ENCODE results near the gene EXOC6.

Gene EXOC6

DNA sequence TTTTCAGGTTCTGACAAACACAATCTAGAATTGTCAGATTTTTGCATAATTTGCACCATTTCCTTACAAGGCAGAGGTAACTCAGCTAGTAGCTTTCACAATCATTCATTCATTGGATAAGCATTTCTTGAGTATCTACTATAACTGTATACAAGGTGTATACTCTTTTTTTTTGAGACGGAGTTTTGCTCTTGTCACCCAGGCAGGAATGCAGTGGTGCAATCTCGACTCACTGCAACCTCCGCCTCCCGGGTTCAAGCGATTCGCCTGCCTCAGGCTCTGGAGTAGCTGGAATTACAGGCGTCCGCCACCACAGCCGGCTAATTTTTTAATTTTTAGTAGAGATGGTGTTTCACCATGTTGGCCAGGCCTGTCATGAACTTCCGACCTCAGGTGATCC lies 16.2 kb upstream of the EXOC6 start:
- Histone ChIP-seq H3K27me3 (replicated peaks; ENCODE audit: control insufficient read depth, insufficient read depth, low read length, poor library complexity, severe bottlenecking) (no peaks in the 10 kb centered on the region), H3K27ac (ENCODE audit: insufficient read depth, low read length, poor library complexity, severe bottlenecking) (no peak overlapping the region), H3K36me3 (ENCODE audit: control insufficient read depth, insufficient read depth, low read length) (no peaks in the 10 kb centered on the region), H3K4me3 (ENCODE audit: insufficient read depth, low read depth, low read length, poor library complexity, severe bottlenecking) (no peak overlapping the region), H3K4me1 (ENCODE audit: control insufficient read depth, insufficient read depth, low read length, poor library complexity, severe bottlenecking) (no peaks in the 10 kb centered on the region), H3K9me3 (ENCODE audit: control insufficient read depth, low read length) (no peaks in the 10 kb centered on the region)
- no peak for DNase-seq

DNA sequence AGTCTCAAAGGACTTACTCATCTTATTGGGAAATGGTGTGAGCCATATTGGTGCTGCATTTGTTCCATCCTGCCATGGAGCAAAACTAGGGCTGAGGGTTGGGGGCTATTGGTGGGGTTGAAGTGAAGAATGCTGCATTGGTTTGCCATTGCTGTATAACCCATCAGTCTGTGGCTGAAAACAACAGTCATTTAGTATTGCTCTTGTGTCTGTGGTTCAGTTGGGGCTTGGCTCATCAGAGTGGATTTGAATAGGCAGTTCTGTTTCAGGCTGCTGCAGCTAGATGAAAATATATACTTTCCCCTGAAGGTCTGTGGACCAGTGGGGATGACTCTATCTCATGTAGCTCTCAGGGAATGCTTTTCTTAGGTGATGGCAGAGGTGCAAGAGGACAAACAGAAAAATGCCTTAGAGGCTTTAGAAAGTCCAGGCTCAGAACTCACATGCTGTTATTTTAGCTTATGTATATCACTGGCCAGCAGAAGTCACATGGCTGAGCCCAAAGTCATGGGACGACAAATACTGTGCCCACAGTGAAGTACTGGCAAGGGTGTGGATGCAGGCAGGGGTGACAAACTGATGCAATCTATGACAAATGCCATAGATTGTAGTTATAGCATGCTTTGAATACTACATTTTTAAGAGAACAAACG lies 15.2 kb upstream of the EXOC6 start:
- Histone ChIP-seq H3K4me1 (ENCODE audit: control insufficient read depth, insufficient read depth, low read length, poor library complexity, severe bottlenecking) (no peaks in the 10 kb centered on the region), H3K27me3 (replicated peaks; ENCODE audit: control insufficient read depth, insufficient read depth, low read length, poor library complexity, severe bottlenecking) (no peaks in the 10 kb centered on the region), H3K36me3 (ENCODE audit: control insufficient read depth, insufficient read depth, low read length) (no peaks in the 10 kb centered on the region), H3K4me3 (ENCODE audit: insufficient read depth, low read depth, low read length, poor library complexity, severe bottlenecking) (no peak overlapping the region), H3K27ac (ENCODE audit: insufficient read depth, low read length, poor library complexity, severe bottlenecking) (no peak overlapping the region), H3K9me3 (ENCODE audit: control insufficient read depth, low read length) (no peaks in the 10 kb centered on the region)
- DNase-seq = no peak

DNA sequence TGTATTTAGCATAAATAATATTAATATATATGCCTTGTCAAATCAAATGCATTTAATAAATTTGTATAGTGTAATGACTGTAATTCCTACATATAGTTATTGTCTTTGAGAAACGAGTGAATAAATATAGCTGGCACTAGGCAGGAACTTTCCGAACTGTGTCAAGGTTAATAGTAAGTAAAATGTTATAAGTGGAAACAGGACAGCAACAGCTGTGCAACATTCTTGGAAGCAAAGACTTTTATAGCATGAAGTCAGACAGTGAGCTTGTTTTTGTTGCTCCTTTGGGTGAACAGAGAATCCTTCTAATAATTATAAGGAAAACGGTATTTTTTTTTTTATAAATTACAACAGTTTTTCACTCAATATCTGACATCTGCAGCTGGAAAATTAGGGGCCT lies 14.0 kb upstream of the EXOC6 start:
- H3K27ac ChIP-seq (ENCODE audit: insufficient read depth, low read length, poor library complexity, severe bottlenecking) = no peak overlapping the region
- H3K27me3 ChIP-seq (replicated peaks; ENCODE audit: control insufficient read depth, insufficient read depth, low read length, poor library complexity, severe bottlenecking) = no peaks in the 10 kb centered on the region
- no peak for DNase-seq
- H3K36me3 ChIP-seq (ENCODE audit: control insufficient read depth, insufficient read depth, low read length) = no peaks in the 10 kb centered on the region
- no peak overlapping the region for H3K4me3 ChIP-seq (ENCODE audit: insufficient read depth, low read depth, low read length, poor library complexity, severe bottlenecking)
- H3K4me1 ChIP-seq (ENCODE audit: control insufficient read depth, insufficient read depth, low read length, poor library complexity, severe bottlenecking) = no peaks in the 10 kb centered on the region
- H3K9me3 ChIP-seq (ENCODE audit: control insufficient read depth, low read length) = no peaks in the 10 kb centered on the region

DNA sequence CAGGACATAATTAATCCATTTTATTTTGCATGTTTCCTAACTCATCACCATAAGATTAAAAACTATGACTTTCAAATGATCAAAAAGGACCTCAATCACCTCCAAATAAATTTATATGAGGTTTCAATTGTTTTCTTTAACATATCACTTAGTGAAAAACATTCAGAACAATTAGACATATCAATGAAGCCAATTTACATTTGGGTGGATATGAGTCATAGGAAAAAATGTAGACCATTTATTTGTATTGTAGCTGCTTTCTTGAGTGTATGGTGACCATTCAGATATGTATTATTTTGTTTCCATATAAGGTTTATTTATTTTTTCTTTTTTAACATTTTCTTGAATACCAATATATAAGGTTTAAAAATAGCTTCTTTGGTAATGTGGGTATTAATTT lies 13.3 kb upstream of the EXOC6 start:
- DNase-seq = no peak
- Histone ChIP-seq H3K9me3 (ENCODE audit: control insufficient read depth, low read length) (no peaks in the 10 kb centered on the region), H3K4me3 (ENCODE audit: insufficient read depth, low read depth, low read length, poor library complexity, severe bottlenecking) (no peak overlapping the region), H3K27ac (ENCODE audit: insufficient read depth, low read length, poor library complexity, severe bottlenecking) (no peak overlapping the region), H3K36me3 (ENCODE audit: control insufficient read depth, insufficient read depth, low read length) (no peaks in the 10 kb centered on the region), H3K27me3 (replicated peaks; ENCODE audit: control insufficient read depth, insufficient read depth, low read length, poor library complexity, severe bottlenecking) (no peaks in the 10 kb centered on the region), H3K4me1 (ENCODE audit: control insufficient read depth, insufficient read depth, low read length, poor library complexity, severe bottlenecking) (no peaks in the 10 kb centered on the region)

DNA sequence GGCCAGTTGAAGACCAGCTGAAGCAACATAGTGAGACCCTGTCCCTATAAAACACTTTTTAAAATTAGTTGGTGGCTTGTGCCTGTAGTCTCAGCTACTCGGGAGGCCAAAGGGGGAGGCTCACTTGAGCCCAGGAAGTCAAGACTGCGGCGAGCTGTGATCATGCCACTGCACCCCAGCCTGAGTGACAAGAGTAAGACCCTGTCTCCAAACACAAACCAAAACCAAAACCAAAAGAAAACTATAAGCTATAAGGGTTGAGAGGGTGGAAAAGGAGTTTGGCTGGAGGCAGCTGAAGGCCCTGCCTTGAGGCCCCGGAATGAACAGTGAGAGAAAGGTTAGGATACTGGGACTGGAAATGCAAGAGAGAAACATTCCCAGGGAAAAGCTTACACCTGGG lies 10.9 kb upstream of the EXOC6 start:
- H3K27ac ChIP-seq (ENCODE audit: insufficient read depth, low read length, poor library complexity, severe bottlenecking) = no peak overlapping the region
- H3K4me1 ChIP-seq (ENCODE audit: control insufficient read depth, insufficient read depth, low read length, poor library complexity, severe bottlenecking) = no peaks in the 10 kb centered on the region
- no peak for DNase-seq
- H3K27me3 ChIP-seq (replicated peaks; ENCODE audit: control insufficient read depth, insufficient read depth, low read length, poor library complexity, severe bottlenecking) = no peaks in the 10 kb centered on the region
- no peak overlapping the region for H3K4me3 ChIP-seq (ENCODE audit: insufficient read depth, low read depth, low read length, poor library complexity, severe bottlenecking)
- no peaks in the 10 kb centered on the region for H3K36me3 ChIP-seq (ENCODE audit: control insufficient read depth, insufficient read depth, low read length)
- H3K9me3 ChIP-seq (ENCODE audit: control insufficient read depth, low read length) = no peaks in the 10 kb centered on the region

DNA sequence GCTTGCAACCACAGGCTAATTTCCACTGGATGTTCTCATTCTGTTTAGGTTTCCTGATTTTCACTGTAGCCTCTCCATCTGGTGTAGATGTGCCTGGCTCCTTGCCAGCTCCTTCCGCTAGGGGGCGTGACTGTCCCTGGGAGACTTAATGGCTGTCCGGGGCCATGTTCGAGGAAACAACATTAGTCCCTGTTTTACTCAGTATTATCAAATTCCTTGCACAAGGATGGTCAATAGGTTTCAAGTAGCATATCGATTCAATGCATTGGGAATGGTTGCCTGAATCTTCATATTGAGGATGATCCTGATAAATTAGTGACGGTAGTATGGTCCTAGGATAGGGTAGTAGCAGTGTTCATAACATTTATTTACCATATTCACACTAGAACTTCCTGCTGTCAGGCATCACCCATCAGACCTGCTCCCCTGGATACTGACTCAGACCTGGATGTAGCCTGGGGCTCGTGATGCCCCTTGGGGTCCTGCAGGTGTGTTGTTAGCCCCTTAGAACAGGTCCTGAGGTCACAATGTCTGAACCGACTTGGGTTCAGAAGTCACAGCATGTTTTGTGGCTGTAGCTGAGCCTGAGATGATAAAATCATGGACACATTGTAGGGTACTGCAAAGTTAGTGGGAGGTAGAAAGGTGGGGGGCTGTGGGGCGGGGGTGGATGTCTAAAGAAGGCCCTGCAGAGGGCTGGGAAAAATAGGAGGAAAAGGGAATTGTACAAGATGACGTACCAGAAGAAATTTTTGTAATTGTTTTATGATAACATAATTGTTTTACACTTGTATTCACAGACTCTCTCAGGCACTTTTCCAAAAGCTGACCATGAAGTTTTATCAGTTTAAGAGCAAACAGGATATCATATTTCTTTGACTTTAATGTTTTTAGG lies 8.9 kb upstream of the EXOC6 start:
- H3K36me3 ChIP-seq (ENCODE audit: control insufficient read depth, insufficient read depth, low read length) = no peaks in the 10 kb centered on the region
- no peak overlapping the region for H3K27ac ChIP-seq (ENCODE audit: insufficient read depth, low read length, poor library complexity, severe bottlenecking)
- DNase-seq = peak in 1 of 3 donors; percentile 21

DNA sequence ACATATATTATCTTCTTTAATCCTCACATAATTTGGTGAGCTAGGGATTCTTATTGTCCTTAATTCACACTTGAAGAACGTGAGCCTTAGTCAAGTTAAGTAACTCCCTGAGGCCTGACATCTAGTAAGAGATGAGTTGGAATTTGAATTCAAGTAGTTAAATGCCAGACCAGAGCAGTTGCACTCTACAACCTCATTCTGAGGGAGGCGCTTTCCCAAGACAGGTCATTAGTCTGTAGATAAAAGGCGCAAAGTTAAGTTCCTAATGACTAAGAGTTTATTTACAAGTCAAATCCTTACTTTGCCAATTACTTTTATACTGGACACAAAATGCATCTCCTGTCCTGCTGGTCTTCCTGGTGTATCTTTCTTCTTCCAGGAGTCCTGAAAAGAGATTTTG lies 3.6 kb upstream of the EXOC6 start:
- Histone ChIP-seq H3K36me3 (ENCODE audit: control insufficient read depth, insufficient read depth, low read length) (no peaks in the 10 kb centered on the region), H3K4me3 (ENCODE audit: insufficient read depth, low read depth, low read length, poor library complexity, severe bottlenecking) (no peak overlapping the region), H3K4me1 (ENCODE audit: control insufficient read depth, insufficient read depth, low read length, poor library complexity, severe bottlenecking) (peaks cover 6% of the 10 kb centered on the region), H3K9me3 (ENCODE audit: control insufficient read depth, low read length) (no peaks in the 10 kb centered on the region), H3K27me3 (replicated peaks; ENCODE audit: control insufficient read depth, insufficient read depth, low read length, poor library complexity, severe bottlenecking) (no peaks in the 10 kb centered on the region), H3K27ac (ENCODE audit: insufficient read depth, low read length, poor library complexity, severe bottlenecking) (no peak overlapping the region)
- no peak for DNase-seq

More for the DNA sequence above, 8.9 kb upstream of the EXOC6 start:
- no peaks in the 10 kb centered on the region for H3K4me1 ChIP-seq (ENCODE audit: control insufficient read depth, insufficient read depth, low read length, poor library complexity, severe bottlenecking)
- no peaks in the 10 kb centered on the region for H3K27me3 ChIP-seq (replicated peaks; ENCODE audit: control insufficient read depth, insufficient read depth, low read length, poor library complexity, severe bottlenecking)
- H3K9me3 ChIP-seq (ENCODE audit: control insufficient read depth, low read length) = no peaks in the 10 kb centered on the region
- no peak overlapping the region for H3K4me3 ChIP-seq (ENCODE audit: insufficient read depth, low read depth, low read length, poor library complexity, severe bottlenecking)

DNA sequence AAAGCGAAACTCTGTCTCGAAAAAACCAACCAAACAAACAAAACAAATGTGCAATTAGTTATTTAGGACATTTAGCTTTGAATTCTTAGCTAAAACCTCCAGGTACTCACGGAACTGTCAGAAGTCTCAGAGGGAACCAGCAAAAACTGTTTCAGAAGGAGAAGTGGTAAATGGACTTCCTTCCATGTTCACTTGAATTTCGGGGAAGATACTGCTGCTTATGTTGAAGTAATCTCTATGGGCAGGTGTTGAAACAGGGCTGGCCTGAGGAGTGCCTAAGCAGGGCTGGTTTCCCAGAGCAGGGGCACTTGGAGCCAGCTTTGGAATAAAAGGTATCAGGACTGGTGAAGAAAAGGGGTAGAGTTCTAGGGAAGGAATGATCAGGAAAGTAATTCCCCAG lies 2.4 kb upstream of the EXOC6 start:
- Histone ChIP-seq H3K4me1 (ENCODE audit: control insufficient read depth, insufficient read depth, low read length, poor library complexity, severe bottlenecking) (peaks cover 6% of the 10 kb centered on the region), H3K27ac (ENCODE audit: insufficient read depth, low read length, poor library complexity, severe bottlenecking) (no peak overlapping the region), H3K36me3 (ENCODE audit: control insufficient read depth, insufficient read depth, low read length) (no peaks in the 10 kb centered on the region), H3K27me3 (replicated peaks; ENCODE audit: control insufficient read depth, insufficient read depth, low read length, poor library complexity, severe bottlenecking) (no peaks in the 10 kb centered on the region), H3K9me3 (ENCODE audit: control insufficient read depth, low read length) (no peaks in the 10 kb centered on the region), H3K4me3 (ENCODE audit: insufficient read depth, low read depth, low read length, poor library complexity, severe bottlenecking) (no peak overlapping the region)
- DNase-seq = no peak

DNA sequence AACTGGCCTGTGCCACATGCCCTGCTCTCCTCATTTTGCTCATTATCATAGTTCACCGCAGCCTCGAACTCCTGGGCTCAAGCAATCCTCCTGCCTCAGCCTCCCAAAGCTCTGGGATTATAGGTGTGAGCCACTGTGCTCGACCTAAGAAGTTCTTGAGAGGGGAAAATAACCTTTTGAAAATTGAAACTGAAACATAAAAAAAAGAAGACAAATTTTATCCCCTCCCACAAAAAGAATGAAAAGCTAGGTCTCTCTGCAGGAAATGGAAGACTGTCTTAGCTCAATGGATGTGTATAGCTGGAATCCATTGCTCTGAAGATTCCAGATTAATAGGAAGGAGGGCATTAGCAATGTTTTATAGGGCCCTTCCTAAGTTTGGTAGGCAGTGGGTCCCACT lies 2.0 kb upstream of the EXOC6 start:
- Histone ChIP-seq H3K9me3 (ENCODE audit: control insufficient read depth, low read length) (no peaks in the 10 kb centered on the region), H3K4me3 (ENCODE audit: insufficient read depth, low read depth, low read length, poor library complexity, severe bottlenecking) (no peak overlapping the region), H3K4me1 (ENCODE audit: control insufficient read depth, insufficient read depth, low read length, poor library complexity, severe bottlenecking) (peaks cover 6% of the 10 kb centered on the region), H3K36me3 (ENCODE audit: control insufficient read depth, insufficient read depth, low read length) (no peaks in the 10 kb centered on the region), H3K27me3 (replicated peaks; ENCODE audit: control insufficient read depth, insufficient read depth, low read length, poor library complexity, severe bottlenecking) (no peaks in the 10 kb centered on the region), H3K27ac (ENCODE audit: insufficient read depth, low read length, poor library complexity, severe bottlenecking) (no peak overlapping the region)
- no peak for DNase-seq

DNA sequence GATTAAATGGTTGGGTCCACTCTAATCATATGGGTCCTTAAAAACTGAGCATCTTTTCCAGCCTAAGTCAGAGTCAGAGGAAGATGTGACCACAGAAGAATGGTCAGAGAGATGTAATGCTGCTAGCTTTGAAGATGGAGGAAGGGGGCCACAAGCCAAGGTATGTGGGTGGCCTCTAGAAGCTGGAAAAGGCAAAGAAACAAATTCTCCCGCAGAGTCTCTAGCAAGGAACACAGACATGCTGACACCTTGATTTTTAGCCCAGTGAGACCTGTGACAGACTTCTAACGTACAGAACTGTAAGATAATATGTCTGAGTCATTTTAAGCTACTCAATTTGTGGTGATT lies 1.5 kb upstream of the EXOC6 start:
- H3K9me3 ChIP-seq (ENCODE audit: control insufficient read depth, low read length) = no peaks in the 10 kb centered on the region
- H3K4me1 ChIP-seq (ENCODE audit: control insufficient read depth, insufficient read depth, low read length, poor library complexity, severe bottlenecking) = peaks cover 6% of the 10 kb centered on the region
- H3K27ac ChIP-seq (ENCODE audit: insufficient read depth, low read length, poor library complexity, severe bottlenecking) = no peak overlapping the region
- H3K36me3 ChIP-seq (ENCODE audit: control insufficient read depth, insufficient read depth, low read length) = no peaks in the 10 kb centered on the region
- DNase-seq = no peak
- H3K4me3 ChIP-seq (ENCODE audit: insufficient read depth, low read depth, low read length, poor library complexity, severe bottlenecking) = no peak overlapping the region
- no peaks in the 10 kb centered on the region for H3K27me3 ChIP-seq (replicated peaks; ENCODE audit: control insufficient read depth, insufficient read depth, low read length, poor library complexity, severe bottlenecking)

All from effector memory CD4-positive, alpha-beta T cell (primary cell).